Progenitor cell of endocrine pancreas (in vitro differentiated cells): ENCODE measurements around the gene FUCA2. TPM values are rescaled to one million over a fixed set of nuclear protein-coding genes. Genes with fewer than 3 reads are reported as not detected.
A peak's percentile ranks its signal among the peaks of the same experiment; 100 is the strongest.

ENCODE experiments used
- DNase-seq: peaks from one replicate; pipeline ENCODE4 v3.0.0; 2021; ENCODE audit warnings: low spot score; ENCODE audit not compliant: unreplicated experiment
- H3K27ac Mint-ChIP-seq: 2 replicates; pipeline ENCODE4 v1.8.0; 2021; ENCODE audit warnings: mild to moderate bottlenecking, moderate library complexity, mixed read lengths
- H3K27me3 Mint-ChIP-seq: 2 replicates; pipeline ENCODE4 v1.8.0; 2021; ENCODE audit warnings: mixed read lengths
- H3K36me3 Mint-ChIP-seq: 2 replicates; pipeline ENCODE4 v1.8.0; 2022; ENCODE audit warnings: mixed read lengths; ENCODE audit not compliant: insufficient read depth
- H3K4me1 Mint-ChIP-seq: 2 replicates; pipeline ENCODE4 v1.8.0; 2021; ENCODE audit warnings: low read depth, mixed read lengths
- H3K4me3 Mint-ChIP-seq: 2 replicates; pipeline ENCODE4 v1.8.0; 2021; ENCODE audit warnings: low read depth, mild to moderate bottlenecking, moderate library complexity, mixed read lengths
- H3K9me3 Mint-ChIP-seq: 2 replicates; pipeline ENCODE4 v1.8.0; 2021; ENCODE audit warnings: low read depth, mixed read lengths
- total RNA-seq: library from RNA; stranded (reverse); gene quantifications from 2 replicates; pipeline ENCODE4 v1.2.1, GENCODE V29; 2021
- TF ChIP-seq, protein P1 (sequence below): fragments of 200-600 bp; sonication (generic); IDR thresholded peaks from one replicate; pipeline ENCODE4 v1.5.0; 2021; ENCODE audit warnings: antibody characterized with exemption, mild to moderate bottlenecking; ENCODE audit not compliant: unreplicated experiment

FUCA2 gene
- total RNA-seq, 1 donor from 2014 or later: 67.5 TPM

DNA sequence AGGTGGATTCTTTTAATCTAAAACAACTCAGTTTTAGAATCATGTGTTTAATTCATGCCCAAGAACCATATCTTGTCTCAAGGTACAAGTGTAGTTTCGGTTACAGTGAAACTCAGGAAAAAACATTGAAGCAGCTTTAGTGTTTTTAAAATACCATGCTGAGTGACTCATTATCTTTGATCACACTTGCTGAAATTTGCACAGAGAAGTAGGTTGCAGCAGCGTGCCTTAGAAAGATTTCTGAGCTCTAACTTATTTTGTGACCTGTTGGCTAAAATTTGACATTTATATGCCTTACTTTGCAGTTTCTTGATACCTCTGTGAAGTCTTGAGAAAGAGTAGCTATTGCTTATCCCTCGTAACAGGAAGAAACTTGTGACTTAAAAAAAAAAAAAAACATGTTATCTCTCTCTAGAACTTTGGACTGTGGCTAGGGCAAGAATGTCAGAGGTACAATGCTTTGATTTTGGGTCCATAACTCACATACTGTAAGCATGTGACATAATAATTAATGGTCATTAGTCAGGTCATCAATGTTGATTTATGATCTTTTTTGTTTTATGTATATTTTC lies 34.5 kb upstream of the FUCA2 start:
- H3K4me1 Mint-ChIP-seq: peaks cover 44% of the 10 kb centered on the region
- no peak overlapping the region for H3K4me3 Mint-ChIP-seq
- no peaks in the 10 kb centered on the region for H3K36me3 Mint-ChIP-seq
- DNase-seq: no peak
- H3K27ac Mint-ChIP-seq: no peak overlapping the region
- H3K27me3 Mint-ChIP-seq: no peaks in the 10 kb centered on the region
- TF ChIP-seq, protein P1, sequence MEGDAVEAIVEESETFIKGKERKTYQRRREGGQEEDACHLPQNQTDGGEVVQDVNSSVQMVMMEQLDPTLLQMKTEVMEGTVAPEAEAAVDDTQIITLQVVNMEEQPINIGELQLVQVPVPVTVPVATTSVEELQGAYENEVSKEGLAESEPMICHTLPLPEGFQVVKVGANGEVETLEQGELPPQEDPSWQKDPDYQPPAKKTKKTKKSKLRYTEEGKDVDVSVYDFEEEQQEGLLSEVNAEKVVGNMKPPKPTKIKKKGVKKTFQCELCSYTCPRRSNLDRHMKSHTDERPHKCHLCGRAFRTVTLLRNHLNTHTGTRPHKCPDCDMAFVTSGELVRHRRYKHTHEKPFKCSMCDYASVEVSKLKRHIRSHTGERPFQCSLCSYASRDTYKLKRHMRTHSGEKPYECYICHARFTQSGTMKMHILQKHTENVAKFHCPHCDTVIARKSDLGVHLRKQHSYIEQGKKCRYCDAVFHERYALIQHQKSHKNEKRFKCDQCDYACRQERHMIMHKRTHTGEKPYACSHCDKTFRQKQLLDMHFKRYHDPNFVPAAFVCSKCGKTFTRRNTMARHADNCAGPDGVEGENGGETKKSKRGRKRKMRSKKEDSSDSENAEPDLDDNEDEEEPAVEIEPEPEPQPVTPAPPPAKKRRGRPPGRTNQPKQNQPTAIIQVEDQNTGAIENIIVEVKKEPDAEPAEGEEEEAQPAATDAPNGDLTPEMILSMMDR: no peak
- no peaks in the 10 kb centered on the region for H3K9me3 Mint-ChIP-seq

DNA sequence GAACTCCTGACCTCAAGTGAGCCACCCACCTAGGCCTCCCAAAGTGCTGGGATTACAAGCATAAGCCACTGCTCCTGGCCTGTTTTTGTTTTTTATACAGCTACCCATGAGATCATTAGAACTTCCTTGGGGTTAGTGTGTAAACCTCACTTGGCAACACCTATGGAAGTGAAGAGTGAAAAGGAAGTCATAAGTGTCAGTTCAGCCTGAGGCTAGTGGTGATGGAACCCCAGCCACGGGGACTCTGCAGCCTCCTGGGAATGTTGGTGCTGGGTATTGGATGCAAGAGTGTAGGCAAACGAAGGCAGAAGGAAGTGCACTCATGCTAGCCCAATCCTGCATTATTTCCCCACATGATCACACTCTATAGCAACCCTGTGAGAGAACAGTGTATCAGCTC lies 33.6 kb upstream of the FUCA2 start:
- no peak for DNase-seq
- TF ChIP-seq, protein P1: no peak
- no peaks in the 10 kb centered on the region for H3K27me3 Mint-ChIP-seq
- no peaks in the 10 kb centered on the region for H3K36me3 Mint-ChIP-seq
- H3K9me3 Mint-ChIP-seq: no peaks in the 10 kb centered on the region
- H3K4me3 Mint-ChIP-seq: no peak overlapping the region
- H3K27ac Mint-ChIP-seq: no peak overlapping the region
- peaks cover 45% of the 10 kb centered on the region for H3K4me1 Mint-ChIP-seq

DNA sequence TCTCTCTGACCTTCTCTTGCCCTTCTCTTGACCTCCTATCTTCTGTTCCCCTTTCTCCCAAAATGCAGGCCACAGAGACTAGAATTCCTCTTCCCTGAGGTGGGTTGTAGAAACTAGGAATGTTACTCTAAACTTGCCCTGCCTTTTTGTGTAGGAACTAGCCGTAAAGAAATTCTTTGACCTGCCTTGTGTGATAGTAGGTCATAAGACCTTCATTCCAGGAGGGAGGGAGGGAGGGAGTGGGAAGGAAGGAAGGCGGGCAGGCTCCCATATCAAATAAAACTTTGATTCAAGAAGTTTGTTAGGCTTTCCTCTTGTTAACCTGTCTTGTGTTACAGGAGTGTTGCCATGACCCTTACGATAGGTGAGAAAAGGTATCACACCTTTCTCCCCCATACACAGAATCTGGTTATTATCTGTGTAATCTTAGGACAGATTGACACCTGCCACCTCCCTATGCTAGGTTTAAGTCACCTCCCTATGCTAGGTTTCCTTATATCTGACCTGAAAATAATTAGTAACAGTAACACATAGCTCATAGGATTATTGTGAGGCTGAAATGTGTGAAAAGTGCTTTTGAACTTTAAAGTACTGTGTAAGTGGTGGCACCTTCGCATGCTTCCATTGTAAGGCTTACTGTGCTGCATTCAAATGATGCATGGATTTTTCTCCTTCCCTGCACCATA lies 32.6 kb upstream of the FUCA2 start:
- Mint-ChIP-seq H3K9me3 (no peaks in the 10 kb centered on the region), H3K36me3 (no peaks in the 10 kb centered on the region), H3K4me1 (peaks cover 43% of the 10 kb centered on the region), H3K27me3 (no peaks in the 10 kb centered on the region), H3K27ac (peak overlapping the region; percentile 25), H3K4me3 (no peak overlapping the region)
- no peak for DNase-seq
- TF ChIP-seq, protein P1: no peak

- H3K36me3 Mint-ChIP-seq: no peaks in the 10 kb centered on the region
- H3K4me1 Mint-ChIP-seq: peaks cover 41% of the 10 kb centered on the region
- DNase-seq: no peak
- TF ChIP-seq, protein P1: no peak
- no peaks in the 10 kb centered on the region for H3K27me3 Mint-ChIP-seq
- peak overlapping the region; percentile 25 for H3K27ac Mint-ChIP-seq
- H3K4me3 Mint-ChIP-seq: no peak overlapping the region
- H3K9me3 Mint-ChIP-seq: no peaks in the 10 kb centered on the region
Observed at GRCh38 chr6:143543435-143543834, 31.9 kb upstream of the FUCA2 start.

DNA sequence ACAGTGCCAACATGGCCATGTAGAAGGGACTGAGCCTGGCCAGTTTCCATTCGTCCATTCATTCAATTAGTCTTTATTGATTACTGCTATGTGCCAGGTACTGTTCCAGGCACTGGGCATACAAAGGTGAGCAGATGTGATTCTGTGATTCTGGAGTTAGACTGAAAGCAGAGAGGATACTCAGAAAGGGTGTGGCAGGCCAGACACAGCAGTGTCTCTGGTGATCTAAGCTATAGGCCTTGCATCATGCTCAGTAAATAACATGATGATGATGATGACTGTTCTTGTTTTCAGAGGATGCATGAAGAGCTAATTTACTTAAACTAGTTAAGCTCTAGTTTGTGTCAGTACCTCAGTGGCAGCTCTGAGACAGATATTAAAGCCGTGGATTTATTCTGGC lies 31.4 kb upstream of the FUCA2 start:
- Mint-ChIP-seq H3K9me3 (no peaks in the 10 kb centered on the region), H3K27me3 (no peaks in the 10 kb centered on the region), H3K27ac (peak overlapping the region; percentile 92), H3K36me3 (no peaks in the 10 kb centered on the region), H3K4me1 (peaks cover 44% of the 10 kb centered on the region), H3K4me3 (no peak overlapping the region)
- TF ChIP-seq, protein P1: no peak
- no peak for DNase-seq
